Measurements from ENCODE around the gene TNS1. TPM values are rescaled to one million over a fixed set of nuclear protein-coding genes. Genes with fewer than 3 reads are reported as not detected.

TNS1 gene
- polyA plus RNA-seq, 1 of the 3 experiments (the other 2 are of a cell fraction), result 12.1 TPM

DNA sequence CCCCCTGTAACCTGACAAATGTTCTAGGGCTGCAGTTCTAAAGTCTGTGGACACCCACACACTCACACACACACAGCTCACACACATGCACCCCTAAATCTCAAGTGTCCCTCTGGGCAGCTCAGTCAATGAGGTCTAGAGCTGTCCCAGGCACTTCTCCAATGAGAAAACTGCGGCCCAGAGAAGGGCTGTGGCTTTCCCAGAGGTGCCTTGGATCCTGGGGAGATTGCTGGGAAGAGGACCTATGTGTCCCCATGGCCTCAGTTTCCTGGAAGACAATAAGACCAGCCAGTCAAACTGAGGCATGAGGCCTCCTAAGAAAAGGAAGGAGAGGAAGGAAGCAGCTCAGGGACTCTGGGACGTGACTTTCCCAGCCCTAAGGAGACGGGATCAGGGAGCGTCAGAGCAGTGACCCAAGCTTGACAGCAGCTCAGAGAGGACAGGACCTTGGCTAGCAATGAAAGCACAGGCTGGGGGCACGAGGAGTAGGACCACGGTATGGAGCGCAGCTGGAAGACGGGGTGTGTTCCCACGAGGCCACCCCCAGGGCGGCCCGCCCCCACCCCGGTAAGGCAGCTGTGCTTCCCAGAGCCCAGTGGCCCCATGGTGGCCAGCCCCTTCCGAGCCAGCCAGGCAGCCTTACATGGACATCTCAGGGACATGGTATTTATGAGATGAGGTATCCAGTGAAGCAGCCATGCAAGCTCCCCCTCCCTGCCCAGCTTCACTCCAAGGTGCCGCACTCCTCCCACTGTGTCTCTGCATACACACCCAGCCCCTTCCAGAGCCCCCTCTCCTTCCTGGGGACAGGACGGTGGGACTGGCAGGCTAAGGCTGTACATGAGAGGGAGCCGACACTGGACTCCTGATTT lies 46.0 kb downstream of the TNS1 start:
- ChIA-PET POLR2A (no interaction called here), CTCF (interaction anchor here (1.1 to 1.7 kb wide), 3 partner anchors 9 to 168 kb away, joined by 3 to 4 read pairs (median 3); no protein-coding TSS in a partner anchor)
- TF ChIP-seq, protein P1, sequence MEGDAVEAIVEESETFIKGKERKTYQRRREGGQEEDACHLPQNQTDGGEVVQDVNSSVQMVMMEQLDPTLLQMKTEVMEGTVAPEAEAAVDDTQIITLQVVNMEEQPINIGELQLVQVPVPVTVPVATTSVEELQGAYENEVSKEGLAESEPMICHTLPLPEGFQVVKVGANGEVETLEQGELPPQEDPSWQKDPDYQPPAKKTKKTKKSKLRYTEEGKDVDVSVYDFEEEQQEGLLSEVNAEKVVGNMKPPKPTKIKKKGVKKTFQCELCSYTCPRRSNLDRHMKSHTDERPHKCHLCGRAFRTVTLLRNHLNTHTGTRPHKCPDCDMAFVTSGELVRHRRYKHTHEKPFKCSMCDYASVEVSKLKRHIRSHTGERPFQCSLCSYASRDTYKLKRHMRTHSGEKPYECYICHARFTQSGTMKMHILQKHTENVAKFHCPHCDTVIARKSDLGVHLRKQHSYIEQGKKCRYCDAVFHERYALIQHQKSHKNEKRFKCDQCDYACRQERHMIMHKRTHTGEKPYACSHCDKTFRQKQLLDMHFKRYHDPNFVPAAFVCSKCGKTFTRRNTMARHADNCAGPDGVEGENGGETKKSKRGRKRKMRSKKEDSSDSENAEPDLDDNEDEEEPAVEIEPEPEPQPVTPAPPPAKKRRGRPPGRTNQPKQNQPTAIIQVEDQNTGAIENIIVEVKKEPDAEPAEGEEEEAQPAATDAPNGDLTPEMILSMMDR (IDR thresholded peaks at IDR 0.05), result no peak
- TF ChIP-seq EP300 (IDR thresholded peaks at IDR 0.05; ENCODE audit: borderline replicate concordance in 1 of 2, low read depth in 1 of 2, low read length in 1 of 2) (no peak), TAF1 (IDR thresholded peaks at IDR 0.05; ENCODE audit: borderline replicate concordance, low read depth, low read length) (no peak), POLR2AphosphoS5 (IDR thresholded peaks at IDR 0.05; ENCODE audit: low read depth, low read length) (no peak)
- TF ChIP-seq, protein P2, sequence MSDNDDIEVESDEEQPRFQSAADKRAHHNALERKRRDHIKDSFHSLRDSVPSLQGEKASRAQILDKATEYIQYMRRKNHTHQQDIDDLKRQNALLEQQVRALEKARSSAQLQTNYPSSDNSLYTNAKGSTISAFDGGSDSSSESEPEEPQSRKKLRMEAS (IDR thresholded peaks at IDR 0.05; ENCODE audit: low read depth), result no peak
- H3K27me3 ChIP-seq (ENCODE audit: insufficient read depth), result no peaks in the 10 kb centered on the region
- H3K36me3 ChIP-seq (replicated peaks in 1 of 2; ENCODE audit: control insufficient read depth in 1 of 2, insufficient read depth in 2 of 2, low read length in 1 of 2), result peaks cover 7 to 13% of the 10 kb centered on the region in 2 experiments
- H3K4me2 ChIP-seq, result no peak overlapping the region
- no peak overlapping the region for H3K27ac ChIP-seq (ENCODE audit: low read depth in 2 of 2, low read length in 1 of 2)
- no peak overlapping the region for H3K4me3 ChIP-seq (ENCODE audit: low read depth in 2 of 2, low read length in 1 of 2)
- WGBS (ENCODE audit: low lambda C conversion rate), result 93% methylated on average over 11 of the region's 16 CpGs
- H3F3A ChIP-seq (replicated peaks; ENCODE audit: insufficient read depth), result no peaks in the 10 kb centered on the region
- H2AFZ ChIP-seq (ENCODE audit: low read depth), result no peak overlapping the region
- H3K9me2 ChIP-seq, result no peaks in the 10 kb centered on the region
- no peaks in the 10 kb centered on the region for H3K9me3 ChIP-seq
- H4K20me1 ChIP-seq (ENCODE audit: insufficient read depth), result peaks cover 78% of the 10 kb centered on the region
- peaks cover 63% of the 10 kb centered on the region for H3K79me2 ChIP-seq (ENCODE audit: insufficient read depth)
- H3K9ac ChIP-seq, result no peak overlapping the region
- H3K4me1 ChIP-seq (ENCODE audit: control insufficient read depth in 1 of 2, insufficient read depth in 2 of 2, low read depth in 1 of 2, low read length in 1 of 2), result peaks cover 3 to 38% of the 10 kb centered on the region in 2 experiments; a peak in 2 of 4 replicates
- DNase-seq, result no peak

DNA sequence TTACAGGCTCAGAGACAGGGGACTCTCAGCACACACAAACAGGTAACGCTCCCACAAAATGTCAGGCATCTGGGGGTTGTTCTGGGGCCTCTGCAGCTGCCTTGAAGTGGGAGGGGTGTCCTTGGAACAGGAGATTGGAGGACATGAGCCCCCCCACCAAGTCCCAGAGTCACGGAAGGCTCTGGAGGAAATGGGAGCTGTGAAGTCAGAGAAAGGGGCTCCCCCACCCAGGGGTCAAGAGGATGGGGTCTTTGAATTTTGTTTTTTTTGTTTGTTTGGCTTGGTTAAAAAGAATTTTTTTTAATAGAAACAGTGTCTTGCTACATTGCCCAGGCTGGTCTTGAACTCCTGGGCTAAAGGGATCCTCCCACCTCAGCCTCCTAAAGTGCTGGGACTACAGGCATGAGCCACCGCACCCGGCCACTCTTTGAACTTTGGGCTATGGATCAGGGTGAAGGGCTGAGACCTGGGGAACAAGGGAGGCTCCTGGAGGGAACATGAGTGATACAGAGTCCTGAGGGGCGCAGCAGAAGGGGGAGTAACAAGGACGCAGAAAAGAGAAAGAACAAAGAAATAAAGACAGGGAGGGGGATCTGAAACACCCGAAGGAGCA lies 46.8 kb downstream of the TNS1 start:
- H3K79me2 ChIP-seq (ENCODE audit: insufficient read depth), result peaks cover 63% of the 10 kb centered on the region
- no peak overlapping the region for H2AFZ ChIP-seq (ENCODE audit: low read depth)
- peaks cover 7% of the 10 kb centered on the region in 2 experiments for H3K36me3 ChIP-seq (replicated peaks in 1 of 2; ENCODE audit: control insufficient read depth in 1 of 2, insufficient read depth in 2 of 2, low read length in 1 of 2)
- H3K27me3 ChIP-seq (ENCODE audit: insufficient read depth), result no peaks in the 10 kb centered on the region
- H3K9ac ChIP-seq, result no peak overlapping the region
- H3K4me1 ChIP-seq (ENCODE audit: control insufficient read depth in 1 of 2, insufficient read depth in 2 of 2, low read depth in 1 of 2, low read length in 1 of 2), result peaks cover 3 to 39% of the 10 kb centered on the region in 2 experiments; a peak in 3 of 4 replicates
- no peak overlapping the region for H3K4me2 ChIP-seq
- TF ChIP-seq ELF1 (IDR thresholded peaks at IDR 0.05) (no peak), FOXJ3 (CRISPR knock-in tag; IDR thresholded peaks at IDR 0.05) (no peak), RXRA (IDR thresholded peaks at IDR 0.05; ENCODE audit: borderline replicate concordance, low read depth) (no peak), TAF1 (IDR thresholded peaks at IDR 0.05; ENCODE audit: borderline replicate concordance, low read depth, low read length) (no peak), RCOR1 (IDR thresholded peaks at IDR 0.05; ENCODE audit: low read length) (no peak), RAD21 (IDR thresholded peaks at IDR 0.05; ENCODE audit: low read length) (no peak), EZH2phosphoT487 (IDR thresholded peaks at IDR 0.05; ENCODE audit: borderline replicate concordance, low read depth) (no peak), TEAD4 (IDR thresholded peaks at IDR 0.05; ENCODE audit: borderline replicate concordance, insufficient read depth) (no peak)
- TF ChIP-seq, protein P2 (IDR thresholded peaks at IDR 0.05; ENCODE audit: low read depth), result no peak
- H3K4me3 ChIP-seq (ENCODE audit: low read depth in 2 of 2, low read length in 1 of 2), result no peak overlapping the region
- ChIA-PET CTCF (interaction anchor here (1.4 to 4.1 kb wide), 2 partner anchors 18 to 23 kb away, joined by 3 to 17 read pairs; no protein-coding TSS in a partner anchor), POLR2A (no interaction called here)
- 89% methylated on average over 7 of the region's 7 CpGs for WGBS (ENCODE audit: low lambda C conversion rate)
- H3K9me2 ChIP-seq, result no peaks in the 10 kb centered on the region
- DNase-seq, result no peak
- H3K27ac ChIP-seq (ENCODE audit: low read depth in 2 of 2, low read length in 1 of 2), result no peak overlapping the region
- no peaks in the 10 kb centered on the region for H3K9me3 ChIP-seq
- H4K20me1 ChIP-seq (ENCODE audit: insufficient read depth), result peaks cover 79% of the 10 kb centered on the region
- no peaks in the 10 kb centered on the region for H3F3A ChIP-seq (replicated peaks; ENCODE audit: insufficient read depth)
